Activated effector memory CD4-positive, alpha-beta T cell treated with anti-CD3 and anti-CD28 coated beads, Interleukin-2, amount 50 U/mL, for 16 hours (primary cell): Measurements from ENCODE around the gene JAKMIP3.

ENCODE experiments used
- DNase-seq: peaks from one replicate; pipeline ENCODE4 v3.0.0-alpha.2; 2020

The JAKMIP3 gene

GRCh38 chr10:132044803-132045202 is 20.9 kb upstream of the JAKMIP3 start:
- no peak for DNase-seq

GRCh38 chr10:132045324-132045723 is 20.4 kb upstream of the JAKMIP3 start:
- DNase-seq = no peak

- DNase-seq = no peak
Measured at GRCh38 chr10:132047575-132048293, 18.0 kb upstream of the JAKMIP3 start.

GRCh38 chr10:132048294-132048667 is 17.5 kb upstream of the JAKMIP3 start:
- no peak for DNase-seq

- no peak for DNase-seq
Measured at GRCh38 chr10:132050191-132050590, 15.6 kb upstream of the JAKMIP3 start.

- no peak for DNase-seq
Measured at GRCh38 chr10:132052124-132052523, 13.6 kb upstream of the JAKMIP3 start.

- DNase-seq = no peak
Measured at GRCh38 chr10:132054564-132054963, 11.2 kb upstream of the JAKMIP3 start.

GRCh38 chr10:132055616-132056015 is 10.1 kb upstream of the JAKMIP3 start:
- DNase-seq = no peak

GRCh38 chr10:132056663-132057062 is 9.1 kb upstream of the JAKMIP3 start:
- no peak for DNase-seq

GRCh38 chr10:132057191-132057681 is 8.5 kb upstream of the JAKMIP3 start:
- no peak for DNase-seq

- DNase-seq = peak; percentile 63
Measured at GRCh38 chr10:132058111-132058745, 7.5 kb upstream of the JAKMIP3 start.

GRCh38 chr10:132058793-132059759 is 6.7 kb upstream of the JAKMIP3 start:
- DNase-seq = peak; percentile 43

- DNase-seq = peak; percentile 31
Measured at GRCh38 chr10:132059760-132060508, 5.8 kb upstream of the JAKMIP3 start.

- DNase-seq = no peak
Measured at GRCh38 chr10:132061030-132061429, 4.7 kb upstream of the JAKMIP3 start.

- DNase-seq = peak; percentile 25
Measured at GRCh38 chr10:132061465-132061864, 4.3 kb upstream of the JAKMIP3 start.

- no peak for DNase-seq
Measured at GRCh38 chr10:132062116-132062515, 3.6 kb upstream of the JAKMIP3 start.

- DNase-seq = no peak
Measured at GRCh38 chr10:132062641-132063390, 2.9 kb upstream of the JAKMIP3 start.

GRCh38 chr10:132063432-132063831 is 2.3 kb upstream of the JAKMIP3 start:
- DNase-seq = no peak

- no peak for DNase-seq
Measured at GRCh38 chr10:132064082-132064755, 1.5 kb upstream of the JAKMIP3 start.

- no peak for DNase-seq
Measured at GRCh38 chr10:132064771-132065437, 842 bp upstream of the JAKMIP3 start.

- DNase-seq = no peak
Measured at GRCh38 chr10:132066186-132066585, 440 bp downstream of the JAKMIP3 start.
